ENCODE data around the gene PAX2. TPM values are rescaled to one million over a fixed set of nuclear protein-coding genes. Genes with fewer than 3 reads are reported as not detected.
A peak's percentile ranks its signal among the peaks of the same experiment; 100 is the strongest.

PAX2 gene
- total RNA-seq, 1 experiment from 2014 or later: 0.45 TPM

GRCh38 chr10:100825325-100825875, 80.0 kb downstream of the PAX2 start:
- Histone ChIP-seq H3K9me3 (no peaks in the 10 kb centered on the region), H3K4me1 (peaks cover 10% of the 10 kb centered on the region; the same call in 1 of the 2 replicates), H3K27me3 (replicated peaks; ENCODE audit: control insufficient read depth, insufficient read depth, low read length) (peaks cover 5% of the 10 kb centered on the region; the same call in 1 of the 2 replicates), H3K36me3 (ENCODE audit: control insufficient read depth, insufficient read depth, low read length) (no peaks in the 10 kb centered on the region), H3K4me3 (ENCODE audit: low read depth, low read length) (no peak overlapping the region)
- TF ChIP-seq CTCF (IDR thresholded peaks at IDR 0.05; ENCODE audit: insufficient read depth in 1 of 2, low read depth in 1 of 2, low read length in 1 of 2, severe bottlenecking in 1 of 2, unreplicated experiment in 1 of 2): no peak
- ChIA-PET POLR2A (no interaction called here), CTCF (interaction anchor here (0.7 to 1.5 kb wide), 4 partner anchors 8 to 265 kb away, joined by 3 to 5 read pairs (median 4); no protein-coding TSS in a partner anchor)
- H3K4me1 Mint-ChIP-seq (ENCODE audit: low read depth, unreplicated experiment): peaks cover 10% of the 10 kb centered on the region
- intact Hi-C loops (cut with micrococcal nuclease; ENCODE audit: unreplicated experiment): loop anchor here (5.0 kb wide), 1 partner anchor 143 kb away; no protein-coding TSS in a partner anchor
- H3K27me3 Mint-ChIP-seq (ENCODE audit: insufficient read depth, unreplicated experiment): peaks cover 36% of the 10 kb centered on the region
- no peaks in the 10 kb centered on the region for H3K36me3 Mint-ChIP-seq (ENCODE audit: insufficient read depth, unreplicated experiment)
- no peaks in the 10 kb centered on the region for H3K9me3 Mint-ChIP-seq (ENCODE audit: unreplicated experiment)
- BruUV-seq (replicated peaks): no TSS peak
- no peak overlapping the region for H3K27ac Mint-ChIP-seq (ENCODE audit: unreplicated experiment)
- H3K4me3 Mint-ChIP-seq (ENCODE audit: unreplicated experiment): peak overlapping the region; percentile 12
- no peak for DNase-seq

- H3K9me3 ChIP-seq: no peaks in the 10 kb centered on the region
- peak overlapping the region; percentile 77 for H3K4me3 ChIP-seq (ENCODE audit: low read depth, low read length)
- intact Hi-C loops (cut with micrococcal nuclease; ENCODE audit: unreplicated experiment): loop anchor here (2.0 to 5.0 kb wide), 2 partner anchors 87 to 144 kb away; no protein-coding TSS in a partner anchor
- no peaks in the 10 kb centered on the region for H3K36me3 ChIP-seq (ENCODE audit: control insufficient read depth, insufficient read depth, low read length)
- ChIA-PET POLR2A (interaction anchor here (0.6 kb wide), 1 partner anchor 344 kb away, joined by 3 read pairs; no protein-coding TSS in a partner anchor), CTCF (interaction anchor here (0.6 to 1.5 kb wide), 6 partner anchors 9 to 1397 kb away, joined by 3 to 5 read pairs (median 4); no protein-coding TSS in a partner anchor)
- Mint-ChIP-seq H3K4me1 (ENCODE audit: low read depth, unreplicated experiment) (peaks cover 10% of the 10 kb centered on the region), H3K27ac (ENCODE audit: unreplicated experiment) (no peak overlapping the region), H3K9me3 (ENCODE audit: unreplicated experiment) (no peaks in the 10 kb centered on the region), H3K27me3 (ENCODE audit: insufficient read depth, unreplicated experiment) (peaks cover 35% of the 10 kb centered on the region), H3K36me3 (ENCODE audit: insufficient read depth, unreplicated experiment) (no peaks in the 10 kb centered on the region), H3K4me3 (ENCODE audit: unreplicated experiment) (peak overlapping the region; percentile 80)
- DNase-seq: no peak
- TF ChIP-seq CTCF (IDR thresholded peaks at IDR 0.05; ENCODE audit: insufficient read depth in 1 of 2, low read depth in 1 of 2, low read length in 1 of 2, severe bottlenecking in 1 of 2, unreplicated experiment in 1 of 2): no peak
- peaks cover 5% of the 10 kb centered on the region; the same call in 1 of the 2 replicates for H3K27me3 ChIP-seq (replicated peaks; ENCODE audit: control insufficient read depth, insufficient read depth, low read length)
- H3K4me1 ChIP-seq: peaks cover 10% of the 10 kb centered on the region; the same call in 1 of the 2 replicates
- BruUV-seq (replicated peaks): no TSS peak
Observed at GRCh38 chr10:100826031-100826651, 80.8 kb downstream of the PAX2 start.

- Mint-ChIP-seq H3K4me3 (ENCODE audit: unreplicated experiment) (peak overlapping the region; percentile 80), H3K4me1 (ENCODE audit: low read depth, unreplicated experiment) (peaks cover 10% of the 10 kb centered on the region), H3K36me3 (ENCODE audit: insufficient read depth, unreplicated experiment) (no peaks in the 10 kb centered on the region), H3K9me3 (ENCODE audit: unreplicated experiment) (no peaks in the 10 kb centered on the region), H3K27ac (ENCODE audit: unreplicated experiment) (no peak overlapping the region), H3K27me3 (ENCODE audit: insufficient read depth, unreplicated experiment) (peaks cover 37% of the 10 kb centered on the region)
- no peak for TF ChIP-seq CTCF (IDR thresholded peaks at IDR 0.05; ENCODE audit: insufficient read depth in 1 of 2, low read depth in 1 of 2, low read length in 1 of 2, severe bottlenecking in 1 of 2, unreplicated experiment in 1 of 2)
- no peaks in the 10 kb centered on the region for H3K9me3 ChIP-seq
- peaks cover 5% of the 10 kb centered on the region; the same call in 1 of the 2 replicates for H3K27me3 ChIP-seq (replicated peaks; ENCODE audit: control insufficient read depth, insufficient read depth, low read length)
- intact Hi-C loops (cut with micrococcal nuclease; ENCODE audit: unreplicated experiment): loop anchor here (2.0 to 5.0 kb wide), 2 partner anchors 88 to 144 kb away; no protein-coding TSS in a partner anchor
- no peak for DNase-seq
- no peaks in the 10 kb centered on the region for H3K36me3 ChIP-seq (ENCODE audit: control insufficient read depth, insufficient read depth, low read length)
- ChIA-PET POLR2A (no interaction called here), CTCF (interaction anchor here (0.6 to 1.5 kb wide), 4 partner anchors 52 to 1398 kb away, joined by 4 to 5 read pairs (median 5); no protein-coding TSS in a partner anchor)
- H3K4me3 ChIP-seq (ENCODE audit: low read depth, low read length): peak overlapping the region; percentile 77
- peaks cover 10% of the 10 kb centered on the region; the same call in 1 of the 2 replicates for H3K4me1 ChIP-seq
- BruUV-seq (replicated peaks): no TSS peak
Observed at GRCh38 chr10:100826661-100826982, 81.2 kb downstream of the PAX2 start.

Measured in Caco-2 (cell line).